ENCODE measurements around the gene SMC2.

The SMC2 gene

DNA sequence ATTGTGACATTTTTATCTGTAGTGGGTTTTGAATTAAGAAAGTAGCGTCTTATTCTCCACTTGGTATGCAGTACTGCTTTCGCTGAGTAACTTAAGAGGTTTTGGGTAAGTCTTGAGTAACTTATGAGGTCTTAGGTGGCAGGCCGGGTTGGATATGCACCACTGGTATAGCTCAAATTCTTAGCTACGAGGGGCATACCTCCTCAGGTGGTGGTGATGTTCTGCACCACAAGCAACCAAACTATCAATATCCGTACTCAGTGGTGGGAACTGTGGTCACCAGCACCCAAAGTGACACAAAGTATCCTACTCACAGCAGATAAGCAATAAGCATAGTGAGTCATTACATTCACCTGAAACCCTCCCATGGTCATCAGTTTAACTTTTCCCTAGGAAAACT is 13.7 kb downstream of the SMC2 start:
- no peak for DNase-seq

DNA sequence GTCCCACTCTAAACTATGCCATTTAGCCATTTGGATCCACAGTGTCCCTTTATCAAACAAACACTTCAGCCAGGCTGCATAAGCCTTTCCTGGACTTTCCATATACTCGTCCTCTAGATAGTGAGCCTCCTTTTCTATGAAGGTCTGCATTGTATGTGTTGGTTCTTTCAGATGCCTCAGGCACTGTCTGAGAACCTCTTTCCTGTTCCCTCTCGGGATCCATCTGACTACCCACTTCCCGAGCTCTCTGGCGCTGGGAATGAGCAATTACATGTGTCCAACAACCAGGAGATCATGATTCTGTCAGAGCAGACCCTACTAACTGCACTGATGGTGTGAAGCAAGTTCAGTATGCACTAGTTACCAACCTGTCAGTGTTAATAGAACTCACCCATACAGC is 14.2 kb downstream of the SMC2 start:
- no peak for DNase-seq

DNA sequence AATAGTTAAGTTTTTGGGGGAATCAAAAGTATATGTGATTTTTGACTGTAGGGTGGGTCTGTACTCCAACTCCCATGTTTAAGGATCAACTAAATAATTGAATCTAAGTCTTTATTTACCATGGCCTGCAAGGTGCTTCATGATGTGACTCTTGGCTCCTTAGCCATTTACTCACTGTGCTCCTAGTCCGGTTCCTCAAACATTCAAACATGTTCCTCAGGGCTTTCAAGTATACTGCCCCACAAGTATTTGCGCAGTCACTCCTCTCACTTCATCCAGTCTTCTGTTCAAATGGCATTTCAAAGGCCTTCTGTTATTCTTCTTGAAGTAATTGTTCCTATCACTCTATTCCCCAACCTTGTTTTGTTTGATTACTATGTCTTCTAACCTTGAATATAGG is 16.4 kb downstream of the SMC2 start:
- no peak for DNase-seq

GRCh38 chr9:104118916-104119315 is 24.8 kb downstream of the SMC2 start:
- no peak for DNase-seq

DNA sequence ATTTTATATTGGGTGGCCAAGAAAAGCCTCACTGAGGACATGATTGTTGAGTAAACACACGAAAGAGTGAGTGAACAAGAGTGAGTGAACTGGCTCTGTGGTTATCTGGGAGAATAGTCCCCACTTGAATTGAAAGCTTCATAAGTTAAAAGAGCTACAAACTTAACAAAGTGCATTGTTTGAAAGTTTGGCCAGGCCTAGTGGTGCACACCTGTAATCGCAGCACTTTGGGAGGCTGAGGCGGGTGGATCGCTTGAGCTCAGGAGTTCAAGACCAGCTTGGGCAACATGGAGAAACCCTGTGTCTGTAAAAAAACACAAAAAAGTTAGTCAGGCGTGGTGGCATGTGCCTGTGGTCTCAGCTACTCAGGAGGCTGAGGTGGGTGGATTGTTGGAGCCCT is 26.9 kb downstream of the SMC2 start:
- no peak for DNase-seq

DNA sequence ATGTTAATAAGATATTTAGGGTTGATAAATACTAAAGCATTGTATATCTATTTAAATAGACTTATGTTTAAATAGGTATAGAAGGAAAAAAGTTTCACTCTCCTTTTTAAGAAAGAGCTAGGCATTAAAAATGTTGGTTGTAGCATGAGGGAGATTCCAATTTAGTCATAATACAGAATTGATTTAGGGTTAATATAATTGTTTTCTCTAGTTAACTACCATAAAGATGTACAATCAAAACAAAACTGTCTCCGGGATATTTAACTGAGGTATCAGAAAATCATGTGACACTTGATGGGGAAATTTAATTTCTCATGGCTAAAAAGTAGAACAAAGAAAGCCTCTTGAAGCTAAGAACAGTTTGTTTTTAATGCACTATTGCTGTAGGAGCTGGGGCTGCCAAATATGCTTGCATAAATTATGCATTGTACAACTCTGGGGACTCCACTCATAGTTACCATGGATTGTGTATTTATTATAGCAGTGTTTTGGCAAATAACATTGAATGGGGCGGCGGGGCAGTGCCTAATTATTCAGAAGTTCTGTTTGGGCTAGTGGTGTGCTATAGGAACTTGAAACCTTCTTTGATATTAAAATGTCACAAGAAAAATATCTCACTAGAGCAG is 44.2 kb downstream of the SMC2 start:
- DNase-seq, result no peak

- no peak for DNase-seq
Measured at GRCh38 chr9:104142799-104143549, 48.9 kb downstream of the SMC2 start.

- DNase-seq, result no peak
Measured at GRCh38 chr9:104143550-104143910, 49.4 kb downstream of the SMC2 start.

GRCh38 chr9:104144336-104144735 is 50.2 kb downstream of the SMC2 start:
- DNase-seq, result no peak

- no peak for DNase-seq
Measured at GRCh38 chr9:104173067-104173466, 79.0 kb downstream of the SMC2 start.

DNA sequence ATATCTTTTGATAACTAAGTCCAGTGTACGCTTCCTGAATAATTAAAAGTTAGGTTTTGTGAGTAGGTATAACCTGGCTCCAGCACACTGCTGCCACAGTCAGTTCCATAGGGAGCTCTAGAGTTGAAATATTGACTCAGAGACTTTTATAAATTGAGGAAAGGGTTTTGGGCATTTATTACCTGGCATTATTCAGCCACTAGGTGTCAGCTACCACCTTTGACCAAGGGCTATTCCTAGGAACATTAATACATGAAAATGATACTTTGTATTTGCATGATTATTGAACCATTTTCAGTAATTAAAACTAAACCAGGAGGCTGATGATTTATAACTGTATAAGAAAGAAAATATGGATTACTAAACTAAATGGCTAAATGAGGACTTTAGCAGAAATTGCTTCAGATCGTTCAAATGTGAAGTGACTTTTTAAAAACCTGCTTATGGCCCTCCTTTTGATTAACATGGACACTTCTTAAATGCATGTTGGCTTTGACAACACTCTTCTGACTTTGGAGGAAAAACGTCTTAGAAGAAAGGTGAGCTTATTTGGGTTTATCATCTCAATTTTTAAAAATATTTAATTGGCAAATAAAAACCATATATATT is 83.0 kb downstream of the SMC2 start:
- DNase-seq, result no peak

GRCh38 chr9:104177676-104178075 is 83.6 kb downstream of the SMC2 start:
- DNase-seq, result no peak
